Endometrial microvascular endothelial cells (primary cell): Measurements from ENCODE around the gene THBS3. TPM values are rescaled to one million over a fixed set of nuclear protein-coding genes. Genes with fewer than 3 reads are reported as not detected.
"Not testable (repeated sequence)": the region's sequence is repeated elsewhere in the genome, so short reads cannot be mapped to it uniquely, and the experiment has no call there.

Experiments used
- in situ Hi-C: cut with HindIII; loops from 2 replicates; pipeline ENCODE4 v1.10.0; 2017; ENCODE audit warnings: low sequenced_read_pairs, low pct_unique_long_range_greater_than_20kb; ENCODE audit errors: inconsistent ontology term
- total RNA-seq: library from RNA; depleted of rRNA; stranded (reverse); fragments of >200 nt; gene quantifications from one replicate; pipeline ENCODE4 v1.2.3, GENCODE V29; 2015; ENCODE audit errors: inconsistent ontology term

Gene THBS3
- total RNA-seq, 1 donor from 2014 or later = 3.1 TPM

- in situ Hi-C loops = not testable (repeated sequence)
Measured at GRCh38 chr1:155211381-155212050, 3.8 kb upstream of the THBS3 start.

- in situ Hi-C loops = no loop called here
Measured at GRCh38 chr1:155210314-155211104, 2.8 kb upstream of the THBS3 start.

GRCh38 chr1:155209312-155209721, 1.6 kb upstream of the THBS3 start:
- in situ Hi-C loops = no loop called here

GRCh38 chr1:155208541-155209311, 1.0 kb upstream of the THBS3 start, which contains the start of gene MTX1:
Gene MTX1, plus strand, starts transcription at chr1:155208695. Its CDS starts 110 bp downstream, at chr1:155208805.
- in situ Hi-C loops = no loop called here

GRCh38 chr1:155206891-155207805, 549 bp downstream of the THBS3 start:
- in situ Hi-C loops = no loop called here

GRCh38 chr1:155205969-155206593, 1.6 kb downstream of the THBS3 start:
- in situ Hi-C loops = no loop called here

- in situ Hi-C loops = no loop called here
Measured at GRCh38 chr1:155205035-155205434, 2.7 kb downstream of the THBS3 start.

GRCh38 chr1:155202731-155203515, 4.8 kb downstream of the THBS3 start:
- in situ Hi-C loops = no loop called here

GRCh38 chr1:155202198-155202597, 5.5 kb downstream of the THBS3 start:
- in situ Hi-C loops = no loop called here

GRCh38 chr1:155200920-155201319, 6.8 kb downstream of the THBS3 start:
- in situ Hi-C loops = no loop called here

GRCh38 chr1:155199792-155200191, 7.9 kb downstream of the THBS3 start:
- in situ Hi-C loops = no loop called here

- in situ Hi-C loops = no loop called here
Measured at GRCh38 chr1:155198547-155198906, 9.2 kb downstream of the THBS3 start.

GRCh38 chr1:155197901-155198546, 9.7 kb downstream of the THBS3 start:
- in situ Hi-C loops = no loop called here

GRCh38 chr1:155196893-155197638, 10.6 kb downstream of the THBS3 start:
- in situ Hi-C loops = no loop called here

GRCh38 chr1:155196103-155196892, 11.4 kb downstream of the THBS3 start:
- in situ Hi-C loops = no loop called here
